ENCODE data around the gene RACK1.
A peak's percentile ranks its signal among the peaks of the same experiment; 100 is the strongest.

- TF ChIP-seq CHD1 (IDR thresholded peaks at IDR 0.05; ENCODE audit: low read depth, low read length), result no peak
- peak; percentile 52 to 85 for TF ChIP-seq POLR2A (IDR thresholded peaks at IDR 0.05; ENCODE audit: control extremely low read depth in 1 of 2, low read depth in 2 of 2, low read length in 2 of 2)
- no peak for TF ChIP-seq CTCF (IDR thresholded peaks at IDR 0.05; ENCODE audit: control extremely low read depth in 1 of 3, insufficient read depth in 1 of 3, low read depth in 1 of 3, low read length in 3 of 3)
- no peak for TF ChIP-seq RAD21 (IDR thresholded peaks at IDR 0.05 in 1 of 2, conservative IDR thresholded peaks at IDR 0.05 in 1 of 2; ENCODE audit: low read depth in 2 of 2, low read length in 2 of 2)
- no peak for TF ChIP-seq EZH2 (IDR thresholded peaks at IDR 0.05; ENCODE audit: low read depth, low read length, severe bottlenecking)
- no peak for TF ChIP-seq SP2 (IDR thresholded peaks at IDR 0.05; ENCODE audit: low read length)
- TF ChIP-seq, protein P1, sequence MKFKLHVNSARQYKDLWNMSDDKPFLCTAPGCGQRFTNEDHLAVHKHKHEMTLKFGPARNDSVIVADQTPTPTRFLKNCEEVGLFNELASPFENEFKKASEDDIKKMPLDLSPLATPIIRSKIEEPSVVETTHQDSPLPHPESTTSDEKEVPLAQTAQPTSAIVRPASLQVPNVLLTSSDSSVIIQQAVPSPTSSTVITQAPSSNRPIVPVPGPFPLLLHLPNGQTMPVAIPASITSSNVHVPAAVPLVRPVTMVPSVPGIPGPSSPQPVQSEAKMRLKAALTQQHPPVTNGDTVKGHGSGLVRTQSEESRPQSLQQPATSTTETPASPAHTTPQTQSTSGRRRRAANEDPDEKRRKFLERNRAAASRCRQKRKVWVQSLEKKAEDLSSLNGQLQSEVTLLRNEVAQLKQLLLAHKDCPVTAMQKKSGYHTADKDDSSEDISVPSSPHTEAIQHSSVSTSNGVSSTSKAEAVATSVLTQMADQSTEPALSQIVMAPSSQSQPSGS (IDR thresholded peaks at IDR 0.05; ENCODE audit: low read length), result no peak
- TF ChIP-seq SUZ12 (IDR thresholded peaks at IDR 0.05; ENCODE audit: low read length), result no peak
- no peak for TF ChIP-seq CHD2 (IDR thresholded peaks at IDR 0.05; ENCODE audit: low read length)
- TF ChIP-seq POU5F1 (IDR thresholded peaks at IDR 0.05; ENCODE audit: low read depth, low read length), result no peak
- no peak for TF ChIP-seq SP1 (IDR thresholded peaks at IDR 0.05; ENCODE audit: low read depth, low read length)
- TF ChIP-seq TBP (IDR thresholded peaks at IDR 0.05; ENCODE audit: low read depth, low read length), result no peak
Measured at GRCh38 chr5:181235689-181236366, 7.9 kb downstream of the RACK1 start.
